ENCODE results near the gene KDM8. TPM values are rescaled to one million over a fixed set of nuclear protein-coding genes. Genes with fewer than 3 reads are reported as not detected.

The KDM8 gene
- total and polyA plus RNA-seq, 9 of the 15 experiments (the other 6 are each of a cell fraction or from before 2014, with no cell fraction given), result 0.61 to 9.1 (median 5.4) TPM

DNA sequence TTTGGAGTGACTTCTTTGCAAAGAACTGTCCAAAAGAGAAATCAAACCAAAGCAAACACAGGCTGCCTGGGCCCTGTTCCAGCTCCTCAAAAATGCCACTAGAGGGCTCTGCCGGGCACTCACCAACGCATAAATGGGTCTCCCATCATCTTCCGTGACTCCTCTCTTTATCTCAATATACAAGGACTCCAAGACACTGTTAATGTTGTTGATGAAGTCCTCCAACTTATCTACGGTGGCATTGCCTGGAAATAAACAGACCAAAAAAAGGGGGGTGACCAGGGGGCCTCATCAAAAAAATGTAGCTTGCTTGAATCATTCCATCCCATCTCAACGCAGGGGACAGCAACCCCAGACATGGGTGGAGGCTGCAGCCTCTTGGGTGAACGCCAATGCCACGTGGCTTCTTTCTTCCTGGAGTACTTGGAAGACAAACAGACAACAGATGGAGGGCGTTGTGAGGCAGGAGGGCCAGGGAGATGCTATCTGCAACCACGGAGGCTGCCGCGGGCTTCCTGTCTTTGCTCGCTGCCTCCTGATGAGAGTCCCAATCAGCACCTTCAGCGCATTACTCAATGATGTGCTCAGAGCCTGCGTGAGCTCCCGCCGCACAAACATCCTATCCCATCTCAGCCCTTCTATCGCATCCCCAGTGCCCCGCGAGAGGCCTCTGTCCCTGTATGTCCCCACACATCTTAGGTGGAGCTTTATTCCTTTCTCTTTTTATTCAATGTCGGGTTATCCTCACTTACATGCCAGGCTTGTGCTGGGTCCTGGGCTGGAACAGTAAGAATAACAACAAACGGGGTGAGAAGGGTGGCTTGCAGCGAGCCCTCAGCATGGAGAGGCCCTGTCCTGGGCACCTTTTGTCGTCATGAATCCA is 32.0 kb downstream of the KDM8 start (continued):
- TF ChIP-seq CEBPZ (IDR thresholded peaks at IDR 0.05; ENCODE audit: borderline replicate concordance, low read depth, low read length) (no peak), KDM5B (IDR thresholded peaks at IDR 0.05; ENCODE audit: insufficient replicate concordance, low read depth, low read length) (no peak), ZEB2 (IDR thresholded peaks at IDR 0.05) (peak; percentile 76; the same call in 1 of the 2 replicates), HINFP (tag; conservative IDR thresholded peaks at IDR 0.05; ENCODE audit: low read depth) (no peak), ZBTB33 (CRISPR knock-in tag; IDR thresholded peaks at IDR 0.05) (0 out of 2 replicates have a peak, but pooled peaks have one; percentile 34), THRAP3 (IDR thresholded peaks at IDR 0.05; ENCODE audit: borderline replicate concordance) (no peak), SMC3 (conservative IDR thresholded peaks at IDR 0.05; ENCODE audit: insufficient read depth, low read depth, low read length) (peak; percentile 58; the same call in 1 of the 2 replicates), ARNT (IDR thresholded peaks at IDR 0.05) (peak; percentile 49 to 64; a peak in 2 of 4 replicates), RFX1 (IDR thresholded peaks at IDR 0.05) (no peak), RNF2 (IDR thresholded peaks at IDR 0.05) (peak; percentile 88; the same call in 1 of the 2 replicates), FOXA1 (IDR thresholded peaks at IDR 0.05; ENCODE audit: borderline replicate concordance) (no peak), TAF9B (IDR thresholded peaks at IDR 0.05; ENCODE audit: partially characterized antibody) (no peak), XRCC5 (IDR thresholded peaks at IDR 0.05; ENCODE audit: low read depth, low read length) (0 out of 2 replicates have a peak, but pooled peaks have one; percentile 56), SIRT6 (IDR thresholded peaks at IDR 0.05; ENCODE audit: low read depth, low read length) (no peak), CBX5 (IDR thresholded peaks at IDR 0.05; ENCODE audit: borderline replicate concordance, low read depth) (no peak), MTF1 (CRISPR knock-in tag; IDR thresholded peaks at IDR 0.05; ENCODE audit: borderline replicate concordance) (no peak), DPF2 (IDR thresholded peaks at IDR 0.05) (peak; percentile 80), SP1 (CRISPR knock-in tag; IDR thresholded peaks at IDR 0.05) (no peak), CHCHD3 (CRISPR knock-in tag; IDR thresholded peaks at IDR 0.05) (no peak), IFI16 (CRISPR knock-in tag; IDR thresholded peaks at IDR 0.05) (no peak)
- TF ChIP-seq, protein P1, sequence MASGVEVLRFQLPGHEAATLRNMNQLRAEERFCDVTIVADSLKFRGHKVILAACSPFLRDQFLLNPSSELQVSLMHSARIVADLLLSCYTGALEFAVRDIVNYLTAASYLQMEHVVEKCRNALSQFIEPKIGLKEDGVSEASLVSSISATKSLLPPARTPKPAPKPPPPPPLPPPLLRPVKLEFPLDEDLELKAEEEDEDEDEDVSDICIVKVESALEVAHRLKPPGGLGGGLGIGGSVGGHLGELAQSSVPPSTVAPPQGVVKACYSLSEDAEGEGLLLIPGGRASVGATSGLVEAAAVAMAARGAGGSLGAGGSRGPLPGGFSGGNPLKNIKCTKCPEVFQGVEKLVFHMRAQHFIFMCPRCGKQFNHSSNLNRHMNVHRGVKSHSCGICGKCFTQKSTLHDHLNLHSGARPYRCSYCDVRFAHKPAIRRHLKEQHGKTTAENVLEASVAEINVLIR (CRISPR knock-in tag; IDR thresholded peaks at IDR 0.05), result no peak

All from K562 (cell line).